NCI-H2081 (cell line): ENCODE results near the gene RFTN1.

Source experiments
- DNase-seq, 2 experiments: peaks; one replicate each; lab custom pipeline; 2025; lab: John Stamatoyannopoulos, UW

RFTN1 gene

GRCh38 chr3:16273867-16274266, 239.6 kb downstream of the RFTN1 start:
- no peak for DNase-seq

- no peak for DNase-seq
These were observed 240.9 kb downstream of the RFTN1 start for GRCh38 chr3:16272588-16272987.

GRCh38 chr3:16270855-16271254, 242.6 kb downstream of the RFTN1 start:
- no peak for DNase-seq

DNA sequence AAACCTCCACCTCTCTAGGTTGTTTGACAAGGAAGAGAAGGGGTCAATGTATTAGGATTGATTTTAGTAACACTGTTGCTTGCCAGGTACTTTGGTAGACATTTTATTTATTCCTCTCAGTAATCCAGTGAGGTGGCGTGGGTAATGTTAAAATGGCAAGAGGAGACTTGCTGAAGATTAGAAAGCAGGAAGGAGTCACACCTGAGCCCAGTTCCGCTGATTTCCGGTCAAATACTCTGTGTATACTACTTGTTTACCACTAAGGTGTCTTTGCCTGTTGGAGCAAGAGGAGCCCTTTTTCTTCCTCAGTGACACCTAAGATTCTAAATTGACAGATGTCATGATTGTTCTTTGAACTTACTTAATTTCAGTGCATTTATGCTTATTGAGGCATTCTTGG, 246.8 kb downstream of the RFTN1 start:
- DNase-seq: peak in 1 of 2 experiments; percentile 13
